Heart left ventricle (tissue), 16 donors: ENCODE results near the gene ITPRID2. TPM values are rescaled to one million over a fixed set of nuclear protein-coding genes. Genes with fewer than 3 reads are reported as not detected.

Experiments
- ATAC-seq, 4 donors: fragments of 200-7000 bp; cut with Tn5 transposase; one replicate each; pipeline ENCODE4 v1.9.1; 2020 to 2022; ENCODE audit warnings: moderate library complexity in 4 of 4, mild to moderate bottlenecking in 3 of 4, moderate number of reproducible peaks in 1 of 4
- DNase-seq, 5 donors: peaks; one replicate each; pipeline ENCODE4 v3.0.0-alpha.2; 2020
- H3K27ac ChIP-seq, 12 donors: fragments of 200-600 bp; sonication (generic) in 4 of 12; one replicate each; pipeline versions ENCODE4 v1.5.0 to v1.8.0; 2016 to 2022; ENCODE audit warnings: mild to moderate bottlenecking in 2 of 12
- H3K27me3 ChIP-seq, 9 donors: fragments of 200-600 bp; sonication (generic) in 2 of 9; one replicate each; pipeline versions ENCODE4 v1.5.1 to v1.8.0; 2016 to 2022; ENCODE audit warnings: mild to moderate bottlenecking in 3 of 9
- H3K36me3 ChIP-seq, 9 donors: fragments of 200-600 bp; sonication (generic) in 2 of 9; one replicate each; pipeline versions ENCODE4 v1.5.0 to v1.8.0; 2018 to 2022; ENCODE audit warnings: mild to moderate bottlenecking in 2 of 9
- H3K4me1 ChIP-seq, 12 donors: fragments of 200-600 bp; sonication (generic) in 4 of 12; one replicate each; pipeline versions ENCODE4 v1.5.0 to v1.8.0; 2016 to 2022; ENCODE audit warnings: mild to moderate bottlenecking in 3 of 12
- H3K4me3 ChIP-seq, 12 donors: fragments of 200-600 bp; sonication (generic) in 4 of 12; one replicate each; pipeline versions ENCODE4 v1.5.0 to v1.8.0; 2017 to 2022; ENCODE audit warnings: mild to moderate bottlenecking in 9 of 12, moderate library complexity in 4 of 12
- H3K9me3 ChIP-seq, 12 donors: fragments of 200-600 bp; sonication (generic) in 4 of 12; one replicate each; pipeline versions ENCODE4 v1.5.0 to v1.8.0; 2016 to 2022; ENCODE audit warnings: mild to moderate bottlenecking in 1 of 12
- POLR2A ChIP-seq, 2 donors: fragments of 450-650 bp; IDR thresholded peaks; one replicate each; pipeline ENCODE4 v1.6.1; 2017; ENCODE audit warnings: antibody characterized with exemption in 2 of 2, mild to moderate bottlenecking in 2 of 2, moderate library complexity in 2 of 2
- WGBS, 4 donors: extraction: QIAGEN DNeasy Blood & Tissue Kit in 2 of 4; methylation state at CpG; one replicate each; pipeline versions ENCODE4 v1.1.5 to v1.1.7; 2013 to 2018; 5-methylcytosine and 5-hydroxymethylcytosine counted together
- intact Hi-C, 10 donors: fragments of 100-400 bp; cut with DNase I; formaldehyde crosslinking; loops; one replicate each; pipeline versions ENCODE4 v1.11.1 to v1.14.2; 2022
- polyA plus RNA-seq, 2 donors: library from polyadenylated mRNA; stranded (reverse); fragments of 200-250 nt; gene quantifications; one replicate each; pipeline ENCODE4 v1.2.3, GENCODE V29; 2013
- total RNA-seq, 9 donors: library from RNA; depleted of rRNA in 2 of 9; stranded (reverse); fragments of >200 nt in 2 of 9; fragmentation: NEBNext Ultra II Directional in 3 of 9; extraction: Animal tissue kit (Norgen Biotek cat#: 25700) in 3 of 9; gene quantifications; one replicate each; pipeline versions ENCODE4 v1.1.0 to v1.2.4, GENCODE V29; 2016 to 2023
- TF ChIP-seq, protein P1 (sequence below), 12 donors: fragments of 200-600 bp; sonication (generic) in 4 of 12; IDR thresholded peaks; one replicate each; pipeline versions ENCODE4 v1.5.0 to v1.8.0; 2018 to 2022; ENCODE audit warnings: antibody characterized with exemption in 12 of 12, mild to moderate bottlenecking in 5 of 12
- donor health status: ischemic (EF 13 %, LVEDD 7.1; RV severe dilation, severe dysfunction).
- donor health status: healthy with polysubstance abuse.
- donor health status: DM: no; HTN: yes; CAD: no.
- donor health status: DM: no; HTN: no; CAD: no.
- donor health status: ischemic (EF 25% LVEDD 6.9; RV normal size, moderate dysfunction).
- donor health status: ischemic (EF 25% LVEDD 5.7; RV mildly dilated, moderate dysfunction).
- donor health status: healthy.
- donor health status: DM: yes; HTN: yes; CAD: no.
- donor health status: ischemic (EF 35%, LVEDD 5.7; RV mildly dilated, moderate dysfunction).
- donor health status: nonischemic (EF 11% LVEDD 7.7; RV severe dilation, severe dysfunction).
- donor health status: DM: yes; HTN: yes; CAD: no.
- donor health status: PGD.
- donor health status: ischemic (EF 29% LVEDD 5.4; RV normal size, mild dysfunction).
- donor health status: nonischemic (EF 23%, LVEDD 6.1; RV moderate dilation, normal function).

The ITPRID2 gene
- total and polyA plus RNA-seq, 11 donors: 37.8 to 85.9 (median 59.3) TPM

DNA sequence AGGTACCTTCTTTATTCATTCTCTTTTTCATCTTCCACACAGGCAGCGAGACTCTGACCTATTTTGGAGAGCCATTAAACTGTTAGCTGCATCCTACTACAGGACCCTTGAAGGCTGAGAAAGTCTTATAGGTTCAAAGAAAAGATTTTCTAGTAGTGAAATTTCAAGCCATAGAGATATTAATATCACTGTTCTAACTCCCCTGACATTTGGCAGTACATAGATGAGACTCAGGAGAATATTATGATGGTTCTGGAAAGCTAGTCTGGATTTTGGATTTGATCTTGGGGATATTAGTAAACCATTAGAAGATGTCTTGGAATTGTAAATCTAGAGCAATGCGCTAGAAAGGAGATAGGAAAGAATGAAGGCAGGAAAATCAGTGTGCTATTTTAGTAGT, 1.3 kb upstream of the ITPRID2 start:
- intact Hi-C loops: loop anchor here in 4 of 10 donors (2.0 to 5.0 kb wide), 4 partner anchors 78 to 187 kb away; no protein-coding TSS in a partner anchor
- Histone ChIP-seq H3K27me3 (no peaks in the 10 kb centered on the region), H3K4me3 (no peak overlapping the region), H3K36me3 (peaks cover 0 to 9% (median 0%) of the 10 kb centered on the region in 9 donors), H3K9me3 (no peaks in the 10 kb centered on the region), H3K27ac (peak overlapping the region in 5 of 12 donors; percentile 17 to 98 (median 97)), H3K4me1 (peaks cover 4 to 39% (median 25%) of the 10 kb centered on the region in 12 donors)
- no peak for ATAC-seq
- TF ChIP-seq POLR2A (IDR thresholded peaks at IDR 0.05): no peak
- TF ChIP-seq, protein P1, sequence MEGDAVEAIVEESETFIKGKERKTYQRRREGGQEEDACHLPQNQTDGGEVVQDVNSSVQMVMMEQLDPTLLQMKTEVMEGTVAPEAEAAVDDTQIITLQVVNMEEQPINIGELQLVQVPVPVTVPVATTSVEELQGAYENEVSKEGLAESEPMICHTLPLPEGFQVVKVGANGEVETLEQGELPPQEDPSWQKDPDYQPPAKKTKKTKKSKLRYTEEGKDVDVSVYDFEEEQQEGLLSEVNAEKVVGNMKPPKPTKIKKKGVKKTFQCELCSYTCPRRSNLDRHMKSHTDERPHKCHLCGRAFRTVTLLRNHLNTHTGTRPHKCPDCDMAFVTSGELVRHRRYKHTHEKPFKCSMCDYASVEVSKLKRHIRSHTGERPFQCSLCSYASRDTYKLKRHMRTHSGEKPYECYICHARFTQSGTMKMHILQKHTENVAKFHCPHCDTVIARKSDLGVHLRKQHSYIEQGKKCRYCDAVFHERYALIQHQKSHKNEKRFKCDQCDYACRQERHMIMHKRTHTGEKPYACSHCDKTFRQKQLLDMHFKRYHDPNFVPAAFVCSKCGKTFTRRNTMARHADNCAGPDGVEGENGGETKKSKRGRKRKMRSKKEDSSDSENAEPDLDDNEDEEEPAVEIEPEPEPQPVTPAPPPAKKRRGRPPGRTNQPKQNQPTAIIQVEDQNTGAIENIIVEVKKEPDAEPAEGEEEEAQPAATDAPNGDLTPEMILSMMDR (IDR thresholded peaks at IDR 0.05): no peak
- WGBS, 4 donors: 57 to 65% (median 63%) methylated on average over 2 of the region's 2 CpGs
- DNase-seq: no peak

DNA sequence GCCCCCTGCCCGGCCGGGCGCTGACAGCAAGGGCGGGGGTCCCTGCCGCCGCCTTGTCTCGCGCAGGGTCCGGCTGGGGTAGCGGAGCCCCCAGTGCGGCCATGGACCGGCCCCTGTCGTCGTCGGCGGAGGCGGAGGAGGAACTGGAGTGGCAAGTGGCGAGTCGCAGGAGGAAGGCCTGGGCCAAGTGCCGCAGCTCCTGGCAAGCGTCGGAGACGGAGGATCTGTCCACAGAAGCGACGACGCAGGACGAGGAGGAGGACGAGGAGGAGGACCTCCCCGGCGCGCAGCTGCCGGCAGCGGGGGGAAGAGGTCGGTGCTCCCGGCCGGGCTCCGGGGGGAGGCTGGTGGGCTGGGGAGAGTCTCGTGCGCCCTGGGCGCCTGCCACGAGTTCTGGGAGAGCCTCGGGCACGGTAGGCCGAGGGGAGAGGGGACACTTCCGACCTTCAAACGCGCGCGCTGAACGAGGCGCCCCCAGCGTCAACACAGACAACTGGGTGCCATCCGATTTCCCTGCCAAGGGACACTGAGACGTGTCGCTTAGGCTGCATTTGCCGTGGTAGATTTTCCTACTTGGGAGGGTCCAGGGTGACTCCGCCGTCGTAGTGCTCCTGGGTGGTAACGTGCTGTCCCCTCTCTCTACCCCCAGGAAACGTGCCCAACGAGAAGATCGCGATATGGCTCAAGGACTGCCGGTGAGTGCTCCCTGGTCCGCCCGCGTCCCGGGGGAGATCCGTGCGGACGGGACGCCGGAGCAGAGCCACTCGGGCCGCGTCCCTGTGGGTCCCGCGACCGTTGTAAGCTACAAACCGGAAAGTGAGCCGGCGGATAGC, 652 bp downstream of the ITPRID2 start:
- peak; percentile 70 to 90 (median 83) for DNase-seq
- Histone ChIP-seq H3K4me3 (peak overlapping the region; percentile 71 to 94 (median 86)), H3K36me3 (peaks cover 0 to 23% (median 3%) of the 10 kb centered on the region in 9 donors), H3K9me3 (no peaks in the 10 kb centered on the region), H3K27me3 (no peaks in the 10 kb centered on the region), H3K4me1 (peaks cover 7 to 58% (median 44%) of the 10 kb centered on the region in 12 donors), H3K27ac (peak overlapping the region; percentile 94 to 98 (median 98))
- TF ChIP-seq, protein P1 (IDR thresholded peaks at IDR 0.05): peak in 4 of 12 donors; percentile 11 to 40 (median 25)
- TF ChIP-seq POLR2A (IDR thresholded peaks at IDR 0.05): peak in 1 of 2 donors; percentile 37
- intact Hi-C loops: loop anchor here in 4 of 10 donors (2.0 to 5.0 kb wide), 4 partner anchors 80 to 185 kb away; no protein-coding TSS in a partner anchor
- 0 to 1% (median 0%) methylated on average over 26 to 83 of the region's 83 CpGs for WGBS, 4 donors
- ATAC-seq: peak; percentile 63 to 81 (median 74)

DNA sequence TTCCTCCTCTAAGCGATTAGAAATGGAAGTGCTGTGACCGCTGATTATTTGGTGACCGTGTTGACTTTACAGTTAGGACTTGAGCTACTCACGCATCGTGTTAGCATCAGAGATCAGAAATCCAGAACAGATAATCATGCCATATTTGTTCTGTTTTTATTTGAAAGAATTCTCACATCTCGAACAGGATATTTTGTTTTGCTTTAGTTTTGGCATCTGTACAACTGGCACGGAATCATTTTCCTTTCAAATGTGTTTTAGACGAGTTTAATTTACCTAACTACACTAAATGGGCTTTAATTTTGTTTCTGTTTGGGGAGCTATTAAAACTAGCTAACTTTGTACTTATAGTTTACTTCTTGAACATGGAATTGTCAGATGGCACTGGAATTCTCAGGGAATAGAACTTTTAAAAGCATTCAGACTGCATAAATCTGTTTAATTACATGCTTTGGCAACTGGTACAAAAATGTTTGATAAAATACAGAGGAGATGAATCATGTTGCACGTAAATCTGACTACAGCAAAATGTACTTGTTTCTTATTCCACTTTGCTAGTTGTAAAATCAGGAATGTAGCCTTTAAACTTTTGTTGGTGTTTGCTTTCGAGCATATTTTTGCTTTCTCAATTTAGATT, 1.4 kb downstream of the ITPRID2 start:
- no peak for TF ChIP-seq POLR2A (IDR thresholded peaks at IDR 0.05)
- TF ChIP-seq, protein P1 (IDR thresholded peaks at IDR 0.05): no peak
- no peak for ATAC-seq
- 5 to 7% (median 6%) methylated on average over 10 of the region's 10 CpGs for WGBS, 4 donors
- Histone ChIP-seq H3K9me3 (no peaks in the 10 kb centered on the region), H3K36me3 (peaks cover 0 to 31% (median 11%) of the 10 kb centered on the region in 9 donors), H3K27ac (peak overlapping the region; percentile 94 to 98 (median 98)), H3K27me3 (no peaks in the 10 kb centered on the region), H3K4me1 (peaks cover 7 to 65% (median 50%) of the 10 kb centered on the region in 12 donors), H3K4me3 (peak overlapping the region; percentile 71 to 94 (median 86))
- intact Hi-C loops: loop anchor here in 3 of 10 donors (5.0 kb wide), 3 partner anchors 81 to 184 kb away; no protein-coding TSS in a partner anchor
- no peak for DNase-seq
